GM21381 (cell line): ENCODE measurements around the gene GRB10.
"Not testable (repeated sequence)": the region's sequence is repeated elsewhere in the genome, so short reads cannot be mapped to it uniquely, and the experiment has no call there.

ENCODE experiments used
- ATAC-seq: cut with Tn5 transposase; IDR thresholded peaks from one replicate; pipeline ENCODE4 v1.9.1; 2021; ENCODE audit warnings: mild to moderate bottlenecking, moderate library complexity; ENCODE audit not compliant: unreplicated experiment

GRB10 gene

DNA sequence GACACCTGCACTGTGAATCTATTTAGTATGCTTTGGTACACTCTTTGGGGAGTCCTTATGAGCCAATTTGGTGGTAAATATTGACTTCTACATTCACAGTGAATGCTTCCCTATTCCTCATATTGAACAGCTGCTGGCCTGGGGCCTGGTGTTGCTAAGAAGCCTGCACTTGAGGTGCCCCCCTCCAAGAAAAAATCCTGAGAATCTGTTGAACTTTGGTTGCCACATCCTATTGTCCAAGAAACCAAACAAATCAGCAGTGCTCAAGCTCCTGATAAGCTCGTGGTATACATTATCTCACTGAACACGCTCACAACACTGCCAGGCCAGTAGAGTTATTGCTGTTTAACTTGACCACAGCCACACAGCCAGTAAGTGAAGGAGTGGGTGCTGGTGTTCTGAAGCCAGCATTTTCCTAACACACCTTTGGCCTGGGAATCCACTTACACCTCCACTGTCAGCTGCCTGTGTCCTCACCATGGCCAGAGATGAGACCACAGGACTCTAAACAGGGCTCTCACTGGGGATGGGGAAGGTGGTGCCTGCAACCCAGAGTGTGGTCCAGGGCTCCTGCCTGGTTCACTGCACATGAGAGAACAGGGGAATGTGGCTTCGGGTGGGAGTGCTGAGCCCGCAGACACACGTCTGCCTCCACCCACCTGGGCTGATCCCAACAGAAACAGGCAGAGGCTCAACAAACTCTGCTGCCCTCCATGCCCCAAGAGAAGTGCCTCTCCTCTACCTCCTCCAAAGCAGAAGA is 224.2 kb downstream of the GRB10 start:
- no peak for ATAC-seq

- ATAC-seq, result no peak
These were observed 225.6 kb downstream of the GRB10 start for GRCh38 chr7:50557099-50557498.

DNA sequence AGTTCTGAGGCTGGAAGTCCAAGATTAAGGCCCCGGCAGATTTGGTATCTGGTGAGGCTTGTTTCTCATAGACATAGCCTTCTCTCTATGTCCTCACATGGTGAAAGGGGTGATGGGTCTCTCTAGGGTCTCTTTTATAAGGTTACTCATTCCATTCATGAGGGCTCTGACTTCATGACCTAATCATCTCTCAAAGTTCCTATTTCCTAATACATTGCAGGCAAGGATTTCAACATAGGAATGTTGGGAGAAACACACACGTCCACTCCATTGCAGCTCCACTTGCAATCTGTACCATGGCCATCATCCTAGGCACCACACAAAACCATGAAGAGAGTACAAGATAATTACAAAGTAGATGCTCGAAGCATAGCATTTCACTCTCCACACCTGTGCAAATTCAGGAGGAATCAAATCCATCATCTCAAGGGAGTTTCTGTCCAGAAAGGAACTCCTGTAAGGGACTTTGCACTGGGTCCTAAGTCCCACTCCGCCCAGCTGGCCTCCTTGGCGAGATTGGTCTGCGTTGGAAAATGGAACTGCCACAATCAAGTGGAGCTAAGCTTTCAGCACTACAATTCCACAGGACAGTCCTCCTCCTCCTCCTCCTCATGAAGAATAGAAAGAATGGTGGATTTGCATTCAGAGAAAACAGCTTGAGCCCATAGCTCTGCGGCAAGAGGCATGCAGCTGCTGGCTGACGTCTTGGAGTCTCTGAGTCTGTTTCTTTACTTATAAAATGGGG is 226.3 kb downstream of the GRB10 start:
- no peak for ATAC-seq

DNA sequence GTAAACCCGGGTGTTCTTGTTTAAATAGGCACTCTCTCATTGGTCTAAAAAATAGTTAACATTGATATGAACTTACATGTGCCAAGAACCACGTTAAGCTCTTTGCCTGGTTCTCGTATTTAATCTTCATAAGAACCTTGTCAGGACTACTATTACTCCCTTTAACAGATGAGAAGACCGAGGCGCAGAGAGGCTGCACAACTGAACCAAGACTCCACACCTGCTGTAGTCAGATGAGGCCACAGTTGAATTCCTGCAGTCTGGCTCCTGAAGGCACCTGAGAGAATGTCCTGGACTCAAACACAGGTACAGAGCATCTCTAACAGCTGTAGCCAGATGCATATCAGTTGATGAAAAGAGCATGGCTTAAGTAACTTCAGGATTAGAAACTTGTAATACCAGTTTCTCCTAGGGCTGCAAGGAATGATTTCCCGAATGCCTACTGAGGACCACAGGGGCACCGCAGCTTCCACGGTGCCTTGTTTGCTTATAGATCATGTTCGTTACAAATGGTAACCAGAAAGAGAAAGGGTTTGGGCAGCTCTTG is 227.0 kb downstream of the GRB10 start:
- no peak for ATAC-seq

DNA sequence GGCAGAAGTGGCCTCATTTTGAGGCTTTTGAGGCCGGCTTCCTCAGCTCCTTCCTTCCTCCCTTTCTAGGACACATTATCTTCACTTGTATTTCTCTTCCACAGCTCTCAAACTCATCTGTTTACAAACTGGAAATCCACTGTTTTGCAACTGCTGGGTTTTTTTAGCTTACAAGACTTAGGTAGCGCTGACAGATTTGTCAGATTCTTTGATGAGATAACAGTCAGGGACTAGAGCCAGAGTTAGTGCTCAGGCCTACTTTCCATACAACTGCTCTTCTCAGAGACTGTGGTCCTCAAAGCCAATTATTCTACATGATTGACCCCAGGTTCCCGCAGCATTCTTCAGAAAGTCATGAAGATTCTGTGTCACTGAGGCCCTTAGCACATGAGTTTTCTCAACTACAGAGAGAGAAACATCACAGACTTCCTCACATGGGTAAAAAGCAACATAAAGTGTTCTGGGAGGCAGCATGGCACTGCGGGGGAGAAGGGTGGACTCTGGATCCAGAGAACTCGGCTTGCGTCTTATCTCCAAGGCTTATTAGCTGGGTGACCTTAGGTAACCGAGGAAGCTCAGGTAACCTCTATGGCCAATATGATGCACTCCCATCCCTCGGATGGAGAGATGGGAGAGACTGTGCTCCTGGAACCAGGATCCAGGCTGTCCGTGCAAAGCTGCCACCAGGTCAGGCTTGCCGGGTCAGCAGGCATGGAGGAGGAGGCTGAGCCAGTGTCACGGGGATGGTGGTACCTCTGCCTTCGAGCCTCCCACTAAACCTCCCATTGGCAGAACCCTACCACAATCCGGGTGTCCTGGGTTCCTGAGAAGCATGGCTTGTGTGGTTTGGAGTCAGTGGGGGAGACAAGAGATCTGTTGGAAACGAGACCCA is 228.0 kb downstream of the GRB10 start:
- no peak for ATAC-seq

- ATAC-seq, result no peak
These were observed 228.7 kb downstream of the GRB10 start for GRCh38 chr7:50553973-50554372.

- no peak for ATAC-seq
These were observed 229.8 kb downstream of the GRB10 start for GRCh38 chr7:50552921-50553320.

- ATAC-seq, result no peak
These were observed 230.6 kb downstream of the GRB10 start for GRCh38 chr7:50552139-50552538.

DNA sequence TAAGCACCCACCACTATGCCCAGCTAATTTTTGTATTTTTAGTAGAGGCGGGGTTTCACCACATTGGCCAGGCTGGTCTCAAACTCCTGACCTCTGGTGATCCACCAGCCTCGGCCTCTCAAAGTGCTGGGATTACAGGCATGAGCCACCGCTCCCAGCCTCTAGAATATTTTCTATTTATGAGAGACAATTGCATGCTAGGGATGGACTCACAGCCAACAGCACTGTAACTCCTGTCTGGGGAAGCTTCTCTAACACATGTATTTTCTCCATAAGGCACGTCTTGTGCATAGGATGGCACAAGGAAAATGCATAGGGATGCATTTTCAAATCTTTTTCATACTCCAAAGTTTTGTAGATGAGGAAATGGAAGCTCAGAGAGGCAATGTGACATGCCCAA is 237.1 kb downstream of the GRB10 start:
- ATAC-seq, result not testable (repeated sequence)

- ATAC-seq, result no peak
These were observed 237.7 kb downstream of the GRB10 start for GRCh38 chr7:50544992-50545391.

- no peak for ATAC-seq
These were observed 238.8 kb downstream of the GRB10 start for GRCh38 chr7:50543776-50544442.

DNA sequence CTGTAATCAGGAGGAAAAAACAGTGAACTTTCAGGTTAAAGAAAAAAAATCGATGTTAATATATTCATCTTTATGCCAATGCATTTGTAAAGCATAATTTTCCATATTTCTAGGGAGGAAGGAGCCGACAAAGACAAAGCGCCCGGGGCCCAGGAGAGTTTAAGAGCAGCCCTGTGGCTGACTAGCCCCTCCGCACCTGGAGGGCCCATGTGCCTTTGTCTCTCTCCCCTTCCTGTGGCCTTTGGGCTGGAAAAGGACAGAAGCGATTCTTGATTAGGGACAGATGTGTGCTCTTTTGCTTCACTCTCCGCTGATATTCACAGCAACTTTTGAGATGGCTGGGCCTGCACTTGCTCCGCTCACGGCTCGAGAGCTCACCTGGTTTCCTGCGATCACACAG is 240.6 kb downstream of the GRB10 start:
- ATAC-seq, result no peak

DNA sequence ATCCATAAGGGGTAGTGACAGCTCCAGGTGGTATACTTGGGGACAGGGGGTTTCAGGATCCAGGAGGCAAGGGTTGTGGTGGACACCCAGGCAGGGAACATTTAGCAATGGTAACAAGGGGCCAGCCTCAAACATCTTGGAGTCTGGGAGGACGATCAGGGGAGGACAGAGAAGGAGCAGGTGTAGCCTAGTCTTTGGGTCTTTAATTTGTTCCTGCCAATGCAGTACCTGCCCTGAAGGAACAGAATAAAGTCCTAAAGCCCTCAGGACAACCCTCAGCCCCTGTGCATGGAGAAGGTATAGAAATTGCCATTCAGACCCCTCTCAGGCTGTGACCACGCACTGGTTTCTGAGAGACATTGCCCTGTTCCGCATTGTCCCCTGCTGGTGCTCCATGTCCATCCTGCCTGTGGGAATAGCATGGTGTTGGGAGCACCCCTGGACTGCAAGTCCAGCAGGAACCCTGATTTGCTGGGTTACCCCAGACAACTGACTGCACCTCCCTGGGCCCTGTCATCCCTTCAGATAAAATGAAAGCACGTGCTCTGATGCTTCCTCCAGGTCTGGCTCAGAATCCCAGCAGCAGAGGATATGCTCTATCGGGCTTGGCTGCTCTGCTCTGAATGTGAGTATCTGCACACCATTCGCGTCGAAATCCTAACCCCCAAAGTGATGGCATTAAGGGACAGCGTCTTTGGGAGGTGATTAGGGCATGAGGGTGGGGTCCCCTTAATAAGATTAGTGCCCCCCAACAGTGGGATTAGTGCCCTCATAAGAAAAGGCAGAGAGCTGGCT is 241.7 kb downstream of the GRB10 start:
- no peak for ATAC-seq
